ENCODE data around the gene RPUSD2. TPM values are rescaled to one million over a fixed set of nuclear protein-coding genes. Genes with fewer than 3 reads are reported as not detected.
"Not testable (repeated sequence)": the region's sequence is repeated elsewhere in the genome, so short reads cannot be mapped to it uniquely, and the experiment has no call there.

The RPUSD2 gene
- total and polyA plus RNA-seq, 4 donors = 5.2 to 9.4 (median 8.2) TPM

GRCh38 chr15:40575113-40575512 lies 6.0 kb downstream of the RPUSD2 start:
- no peak overlapping the region for H3K9ac ChIP-seq (ENCODE audit: insufficient read depth in 1 of 2, low read length in 2 of 2)
- H3K27me3 ChIP-seq (ENCODE audit: control insufficient read depth in 3 of 3, insufficient read depth in 3 of 3, low read length in 2 of 3) = no peaks in the 10 kb centered on the region
- H3K4me1 ChIP-seq (ENCODE audit: control insufficient read depth in 5 of 5, insufficient read depth in 5 of 5, low read length in 5 of 5) = peaks cover 0 to 6% (median 6%) of the 10 kb centered on the region in 5 donors
- ATAC-seq (ENCODE audit: insufficient read depth, low FRiP score) = no peak
- H3K4me3 ChIP-seq = no peak overlapping the region
- DNase-seq = no peak
- H3K36me3 ChIP-seq (ENCODE audit: control insufficient read depth in 4 of 4, insufficient read depth in 4 of 4, low read length in 4 of 4) = peaks cover 12 to 19% (median 14%) of the 10 kb centered on the region in 4 donors
- no peak overlapping the region for H3K27ac ChIP-seq (ENCODE audit: low read depth in 1 of 2, low read length in 1 of 2)
- no peak for TF ChIP-seq CTCF (IDR thresholded peaks at IDR 0.05; ENCODE audit: control extremely low read depth, extremely low read depth)
- H3K9me3 ChIP-seq (ENCODE audit: control insufficient read depth in 4 of 4, insufficient read depth in 3 of 4, low read length in 3 of 4) = no peaks in the 10 kb centered on the region

GRCh38 chr15:40576914-40577313 lies 7.8 kb downstream of the RPUSD2 start:
- not testable (repeated sequence) for H3K27ac ChIP-seq (ENCODE audit: low read depth in 1 of 2, low read length in 1 of 2); H3K4me3 ChIP-seq; H3K9ac ChIP-seq (ENCODE audit: insufficient read depth in 1 of 2, low read length in 2 of 2); H3K4me1 ChIP-seq (ENCODE audit: control insufficient read depth in 5 of 5, insufficient read depth in 5 of 5, low read length in 5 of 5); H3K9me3 ChIP-seq (ENCODE audit: control insufficient read depth in 4 of 4, insufficient read depth in 3 of 4, low read length in 3 of 4); ATAC-seq (ENCODE audit: insufficient read depth, low FRiP score); H3K27me3 ChIP-seq (ENCODE audit: control insufficient read depth in 3 of 3, insufficient read depth in 3 of 3, low read length in 2 of 3); DNase-seq
- 97 to 98% methylated on average over 5 of the region's 5 CpGs for WGBS, 2 donors
- peaks cover 11 to 14% (median 12%) of the 10 kb centered on the region in 4 donors for H3K36me3 ChIP-seq (ENCODE audit: control insufficient read depth in 4 of 4, insufficient read depth in 4 of 4, low read length in 4 of 4)

- Histone ChIP-seq H3K27ac (ENCODE audit: low read depth in 1 of 2, low read length in 1 of 2) (no peak overlapping the region), H3K4me3 (no peak overlapping the region), H3K4me1 (ENCODE audit: control insufficient read depth in 5 of 5, insufficient read depth in 5 of 5, low read length in 5 of 5) (no peaks in the 10 kb centered on the region), H3K9me3 (ENCODE audit: control insufficient read depth in 4 of 4, insufficient read depth in 3 of 4, low read length in 3 of 4) (no peaks in the 10 kb centered on the region), H3K27me3 (ENCODE audit: control insufficient read depth in 3 of 3, insufficient read depth in 3 of 3, low read length in 2 of 3) (no peaks in the 10 kb centered on the region), H3K9ac (ENCODE audit: insufficient read depth in 1 of 2, low read length in 2 of 2) (no peak overlapping the region), H3K36me3 (ENCODE audit: control insufficient read depth in 4 of 4, insufficient read depth in 4 of 4, low read length in 4 of 4) (peaks cover 2 to 6% (median 3%) of the 10 kb centered on the region in 4 donors)
- WGBS, 2 donors = 70 to 73% methylated on average over 4 of the region's 4 CpGs
- DNase-seq (no peak), ATAC-seq (ENCODE audit: insufficient read depth, low FRiP score) (no peak)
- TF ChIP-seq CTCF (IDR thresholded peaks at IDR 0.05; ENCODE audit: control extremely low read depth, extremely low read depth) = no peak
Observed at GRCh38 chr15:40578892-40579291, 9.8 kb downstream of the RPUSD2 start.

GRCh38 chr15:40581796-40582195 lies 12.7 kb downstream of the RPUSD2 start:
- H3K9ac ChIP-seq (ENCODE audit: insufficient read depth in 1 of 2, low read length in 2 of 2); DNase-seq; ATAC-seq (ENCODE audit: insufficient read depth, low FRiP score); H3K27me3 ChIP-seq (ENCODE audit: control insufficient read depth in 3 of 3, insufficient read depth in 3 of 3, low read length in 2 of 3); H3K4me1 ChIP-seq (ENCODE audit: control insufficient read depth in 5 of 5, insufficient read depth in 5 of 5, low read length in 5 of 5); H3K4me3 ChIP-seq; H3K27ac ChIP-seq (ENCODE audit: low read depth in 1 of 2, low read length in 1 of 2); H3K36me3 ChIP-seq (ENCODE audit: control insufficient read depth in 4 of 4, insufficient read depth in 4 of 4, low read length in 4 of 4); H3K9me3 ChIP-seq (ENCODE audit: control insufficient read depth in 4 of 4, insufficient read depth in 3 of 4, low read length in 3 of 4): not testable (repeated sequence)
- 65 to 73% methylated on average over 2 of the region's 2 CpGs for WGBS, 2 donors
